Upper lobe of left lung (tissue), 6 donors: ENCODE results near the gene DSTYK. TPM values are rescaled to one million over a fixed set of nuclear protein-coding genes. Genes with fewer than 3 reads are reported as not detected.

Experiments used
- ATAC-seq, 2 donors: fragments of 200-7000 bp; cut with Tn5 transposase; one replicate each; pipeline ENCODE4 v1.9.1; 2022; ENCODE audit warnings: mild to moderate bottlenecking in 2 of 2, moderate library complexity in 2 of 2; ENCODE audit not compliant: low FRiP score in 2 of 2
- DNase-seq, 2 donors: peaks; one replicate each; pipeline ENCODE4 v3.0.0-alpha.2; 2019 to 2020
- H3K27ac ChIP-seq, 4 donors: fragments of 200-600 bp; sonication (generic); one replicate each; pipeline ENCODE4 v1.5.1; 2016 to 2019
- H3K27me3 ChIP-seq, 4 donors: fragments of 200-600 bp; sonication (generic); one replicate each; pipeline ENCODE4 v1.5.1; 2017 to 2019
- H3K36me3 ChIP-seq, 4 donors: fragments of 200-600 bp; sonication (generic); one replicate each; pipeline ENCODE4 v1.5.1; 2016 to 2019
- H3K4me1 ChIP-seq, 4 donors: fragments of 200-600 bp; sonication (generic); one replicate each; pipeline ENCODE4 v1.5.1; 2018 to 2019
- H3K4me3 ChIP-seq, 4 donors: fragments of 200-600 bp; sonication (generic); one replicate each; pipeline ENCODE4 v1.5.1; 2017 to 2019; ENCODE audit warnings: mild to moderate bottlenecking in 2 of 4, moderate library complexity in 1 of 4
- H3K9me3 ChIP-seq, 4 donors: fragments of 200-600 bp; sonication (generic); one replicate each; pipeline ENCODE4 v1.5.1; 2018 to 2019
- CTCF ChIP-seq, 6 experiments: fragments of 450-650 bp in 4 of 6; fragments of 200-600 bp in 2 of 6; sonication (generic) in 2 of 6; IDR thresholded peaks; one replicate each; pipeline ENCODE4 v1.5.1; 2016 to 2019; ENCODE audit warnings: antibody characterized with exemption in 6 of 6
- EP300 ChIP-seq, 4 donors: sonication (generic); formaldehyde crosslinking; IDR thresholded peaks; one replicate each; pipeline ENCODE4 v1.5.1; 2017; ENCODE audit warnings: antibody characterized with exemption in 4 of 4, control low read depth in 2 of 4
- POLR2A ChIP-seq, 4 donors: fragments of 450-650 bp; IDR thresholded peaks; one replicate each; pipeline ENCODE4 v1.5.1; 2016 to 2017; ENCODE audit warnings: antibody characterized with exemption in 4 of 4, mild to moderate bottlenecking in 2 of 4
- POLR2AphosphoS5 ChIP-seq, 2 donors: sonication (generic); formaldehyde crosslinking; IDR thresholded peaks; one replicate each; pipeline ENCODE4 v1.5.1; 2017; ENCODE audit warnings: antibody characterized with exemption in 2 of 2
- WGBS, 2 donors: methylation state at CpG; one replicate each; pipeline ENCODE4 v1.1.5; 2017 to 2018; 5-methylcytosine and 5-hydroxymethylcytosine counted together
- total RNA-seq, 6 donors: library from RNA; depleted of rRNA in 4 of 6; stranded (reverse); fragments of >200 nt in 4 of 6; gene quantifications; one replicate each; pipeline versions ENCODE4 v1.1.0 to v1.2.1, GENCODE V29; 2016 to 2021
- donor health status: DM: no; HTN: no; CAD: no; lungs with moderate emphysema.
- donor health status: DM: no; HTN: yes; CAD: no; lungs with severe emphysema.

DSTYK gene
- total RNA-seq, 6 donors from 2014 or later = 8.4 to 15.7 (median 10.6) TPM

- Histone ChIP-seq H3K27ac (peak overlapping the region; percentile 92 to 98 (median 96)), H3K9me3 (no peaks in the 10 kb centered on the region), H3K27me3 (no peaks in the 10 kb centered on the region), H3K4me1 (peaks cover 25 to 34% (median 26%) of the 10 kb centered on the region in 4 donors), H3K4me3 (peak overlapping the region; percentile 0 to 82 (median 76)), H3K36me3 (peaks cover 0 to 10% (median 2%) of the 10 kb centered on the region in 4 donors)
- TF ChIP-seq EP300 (IDR thresholded peaks at IDR 0.05) (no peak), CTCF (IDR thresholded peaks at IDR 0.05) (peak in 1 of 6 experiments; percentile 1)
- WGBS, 2 donors = 20 to 21% methylated on average over 9 of the region's 9 CpGs
- ATAC-seq (peak in 1 of 2 donors; percentile 14), DNase-seq (no peak)
Measured at GRCh38 chr1:205122489-205122882, 89.0 kb downstream of the DSTYK start.

GRCh38 chr1:205121660-205122488 is 89.6 kb downstream of the DSTYK start, which contains the start of gene RBBP5:
Gene RBBP5 (minus strand): TSS chr1:205121978. CDS start chr1:205121873, 105 bp downstream.
- DNase-seq = peak; percentile 96 to 98
- Histone ChIP-seq H3K4me3 (peak within 1 kb of the TSS; percentile 71 to 96 (median 82)), H3K36me3 (peaks cover 0 to 15% (median 2%) of the 10 kb centered on the region in 4 donors), H3K4me1 (peaks cover 25 to 34% (median 26%) of the 10 kb centered on the region in 4 donors), H3K9me3 (no peaks in the 10 kb centered on the region), H3K27ac (peak within 1 kb of the TSS; percentile 92 to 98 (median 96)), H3K27me3 (no peaks in the 10 kb centered on the region)
- WGBS, 2 donors = 0% methylated on average over 42 to 46 of the region's 46 CpGs
- peak; percentile 63 to 81 for TF ChIP-seq POLR2AphosphoS5 (IDR thresholded peaks at IDR 0.05)
- TF ChIP-seq CTCF (IDR thresholded peaks at IDR 0.05) = peak; percentile 49 to 73 (median 56)
- TF ChIP-seq POLR2A (IDR thresholded peaks at IDR 0.05) = peak in 3 of 4 donors; percentile 45 to 83 (median 73)
- no peak for TF ChIP-seq EP300 (IDR thresholded peaks at IDR 0.05)
- peak; percentile 99 to 100 for ATAC-seq

GRCh38 chr1:205118752-205119151 is 92.8 kb downstream of the DSTYK start:
- Histone ChIP-seq H3K36me3 (peaks cover 0 to 41% (median 10%) of the 10 kb centered on the region in 4 donors), H3K27ac (no peak overlapping the region)
- WGBS, 2 donors = 68 to 73% methylated on average over 2 of the region's 2 CpGs

GRCh38 chr1:205111354-205111753 is 100.1 kb downstream of the DSTYK start:
- TF ChIP-seq EP300 (IDR thresholded peaks at IDR 0.05) (no peak), POLR2A (IDR thresholded peaks at IDR 0.05) (no peak), POLR2AphosphoS5 (IDR thresholded peaks at IDR 0.05) (no peak), CTCF (IDR thresholded peaks at IDR 0.05) (no peak)
- Histone ChIP-seq H3K4me1 (peaks cover 0 to 3% (median 0%) of the 10 kb centered on the region in 4 donors), H3K4me3 (no peak overlapping the region), H3K36me3 (peaks cover 5 to 79% (median 31%) of the 10 kb centered on the region in 4 donors), H3K27me3 (no peaks in the 10 kb centered on the region), H3K9me3 (no peaks in the 10 kb centered on the region), H3K27ac (no peak overlapping the region)
- ATAC-seq (no peak), DNase-seq (no peak)

More at GRCh38 chr1:205118752-205119151, 92.8 kb downstream of the DSTYK start:
- ATAC-seq (no peak), DNase-seq (no peak)
- Histone ChIP-seq H3K9me3 (no peaks in the 10 kb centered on the region), H3K27me3 (no peaks in the 10 kb centered on the region), H3K4me3 (no peak overlapping the region), H3K4me1 (peaks cover 25 to 34% (median 28%) of the 10 kb centered on the region in 4 donors)
- TF ChIP-seq EP300 (IDR thresholded peaks at IDR 0.05) (no peak), POLR2A (IDR thresholded peaks at IDR 0.05) (no peak), CTCF (IDR thresholded peaks at IDR 0.05) (no peak), POLR2AphosphoS5 (IDR thresholded peaks at IDR 0.05) (no peak)
